NCI-H2196 (cell line): Measurements from ENCODE around the gene ATP6V0A4.
"Not testable (repeated sequence)": the region's sequence is repeated elsewhere in the genome, so short reads cannot be mapped to it uniquely, and the experiment has no call there.

Experiments used
- DNase-seq: peaks from one replicate; lab custom pipeline; 2025; ENCODE audit not compliant: unreplicated experiment; lab: John Stamatoyannopoulos, UW

The ATP6V0A4 gene

GRCh38 chr7:138804618-138805017 is 6.6 kb upstream of the ATP6V0A4 start:
- no peak for DNase-seq

GRCh38 chr7:138802706-138803105 is 4.7 kb upstream of the ATP6V0A4 start:
- no peak for DNase-seq

- DNase-seq = no peak
Measured at GRCh38 chr7:138801256-138801655, 3.3 kb upstream of the ATP6V0A4 start.

GRCh38 chr7:138799336-138800000 is 1.5 kb upstream of the ATP6V0A4 start:
- DNase-seq = no peak

- no peak for DNase-seq
Measured at GRCh38 chr7:138798836-138799235, 840 bp upstream of the ATP6V0A4 start.

GRCh38 chr7:138797046-138797445 is 950 bp downstream of the ATP6V0A4 start:
- DNase-seq = not testable (repeated sequence)

- DNase-seq = no peak
Measured at GRCh38 chr7:138796038-138796615, 1.9 kb downstream of the ATP6V0A4 start.

GRCh38 chr7:138785587-138786437 is 12.2 kb downstream of the ATP6V0A4 start:
- no peak for DNase-seq

GRCh38 chr7:138784692-138785091 is 13.3 kb downstream of the ATP6V0A4 start:
- DNase-seq = no peak

GRCh38 chr7:138781004-138781403 is 17.0 kb downstream of the ATP6V0A4 start:
- DNase-seq = no peak

- DNase-seq = peak; percentile 52
Measured at GRCh38 chr7:138776166-138776833, 21.7 kb downstream of the ATP6V0A4 start.

- no peak for DNase-seq
Measured at GRCh38 chr7:138773817-138774216, 24.2 kb downstream of the ATP6V0A4 start.

GRCh38 chr7:138773176-138773575 is 24.8 kb downstream of the ATP6V0A4 start:
- DNase-seq = no peak

- no peak for DNase-seq
Measured at GRCh38 chr7:138770904-138771303, 27.1 kb downstream of the ATP6V0A4 start.

- no peak for DNase-seq
Measured at GRCh38 chr7:138768241-138768640, 29.8 kb downstream of the ATP6V0A4 start.

- DNase-seq = no peak
Measured at GRCh38 chr7:138756591-138757242, 41.3 kb downstream of the ATP6V0A4 start.

GRCh38 chr7:138755842-138756590 is 42.0 kb downstream of the ATP6V0A4 start:
- DNase-seq = no peak

GRCh38 chr7:138755331-138755747 is 42.7 kb downstream of the ATP6V0A4 start:
- DNase-seq = no peak

- no peak for DNase-seq
Measured at GRCh38 chr7:138753610-138754009, 44.4 kb downstream of the ATP6V0A4 start.

GRCh38 chr7:138753150-138753518 is 44.9 kb downstream of the ATP6V0A4 start:
- no peak for DNase-seq
